ENCODE results near the gene FTSJ3.
A peak's percentile ranks its signal among the peaks of the same experiment; 100 is the strongest.
"Not testable (repeated sequence)": the region's sequence is repeated elsewhere in the genome, so short reads cannot be mapped to it uniquely, and the experiment has no call there.

The FTSJ3 gene

DNA sequence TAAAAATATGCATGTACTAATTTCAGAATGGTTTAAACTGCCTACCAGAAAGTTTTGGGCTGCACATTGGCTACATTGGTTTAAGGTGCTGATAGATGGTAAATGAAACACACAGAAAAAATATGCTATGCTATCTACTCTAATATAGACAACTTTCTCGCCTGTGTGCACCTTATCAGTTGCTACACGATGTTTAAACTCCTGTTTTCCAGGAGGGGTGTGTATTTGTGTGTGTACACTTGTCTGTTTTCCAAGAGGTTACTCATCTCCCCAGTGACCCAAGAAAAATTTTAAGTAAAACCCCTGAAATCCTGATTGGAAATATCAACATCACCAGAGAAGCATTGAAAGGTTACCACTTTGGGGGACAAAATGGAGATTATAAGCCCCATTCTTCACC lies 21.9 kb downstream of the FTSJ3 start:
- no peak for TF ChIP-seq POLR2A (IDR thresholded peaks at IDR 0.05; ENCODE audit: low read depth, low read length)
- FAIRE-seq (no peak), DNase-seq (ENCODE audit: insufficient read length, low spot score) (no peak)

DNA sequence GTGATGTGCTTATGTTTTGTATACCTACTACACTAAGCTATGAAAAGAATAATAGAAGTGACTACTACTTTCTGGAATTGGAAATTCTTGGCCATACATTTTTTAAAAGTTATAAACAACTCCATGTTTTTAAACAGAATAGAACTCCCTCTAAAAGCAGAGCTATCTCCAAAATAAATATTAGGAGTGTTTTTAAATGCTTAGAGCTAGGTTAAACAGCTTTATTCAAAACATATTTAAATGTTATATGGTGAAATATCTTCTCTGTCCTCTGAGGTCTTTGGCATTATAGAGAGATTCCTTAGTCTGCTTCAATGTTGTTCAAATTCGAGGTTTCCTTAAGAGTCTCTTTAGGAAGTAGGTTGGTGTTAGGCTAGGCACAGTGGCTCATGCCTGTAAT lies 23.1 kb downstream of the FTSJ3 start:
- no peak for TF ChIP-seq POLR2A (IDR thresholded peaks at IDR 0.05; ENCODE audit: low read depth, low read length)
- DNase-seq (ENCODE audit: insufficient read length, low spot score): no peak
- FAIRE-seq: no peak

DNA sequence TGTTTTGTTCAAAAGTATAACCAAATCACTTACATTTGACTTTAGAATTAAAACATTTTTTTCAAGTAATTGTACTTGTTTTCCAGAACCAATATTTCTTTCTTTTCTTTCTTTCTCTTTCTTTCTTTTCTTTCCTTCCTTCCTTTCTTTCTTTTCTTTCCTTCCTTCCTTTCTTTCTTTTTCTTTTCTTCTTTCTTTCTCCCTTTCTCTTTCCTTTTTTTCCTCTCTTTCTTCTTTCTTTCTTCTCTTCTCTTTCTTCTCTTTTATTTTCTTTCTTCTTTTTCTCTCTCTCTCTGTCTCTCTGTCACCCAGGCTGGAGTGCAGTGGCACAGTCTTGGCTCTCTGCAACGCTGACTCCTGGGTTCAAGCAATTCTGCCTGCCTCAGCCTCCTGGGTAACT lies 26.7 kb downstream of the FTSJ3 start:
- FAIRE-seq: no peak

DNA sequence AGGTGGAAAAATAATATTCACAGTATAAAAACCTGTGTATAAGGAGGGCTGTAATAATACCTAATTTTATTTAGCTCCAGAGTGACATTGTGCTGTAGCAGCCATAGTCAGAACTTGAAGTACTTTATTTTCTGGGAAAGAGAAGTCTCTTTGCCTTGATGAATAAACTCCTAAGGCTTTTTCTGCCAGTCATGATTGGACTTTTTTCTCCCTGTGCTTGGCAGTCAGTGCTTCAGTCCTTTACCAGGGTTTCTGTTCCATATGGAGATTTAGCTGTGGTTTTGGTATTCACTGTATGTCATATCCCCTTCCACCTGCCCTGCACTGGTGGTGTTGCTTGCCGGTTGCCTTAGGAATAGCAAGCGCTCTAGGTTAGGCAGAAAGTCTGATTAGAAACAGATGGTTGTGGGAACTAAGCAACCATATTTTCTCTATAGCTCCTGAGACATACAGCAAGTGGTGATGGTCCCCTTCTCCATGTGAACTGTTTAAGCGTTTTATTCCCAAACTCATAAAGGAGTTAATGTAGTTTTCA lies 28.8 kb downstream of the FTSJ3 start:
- DNase-seq (ENCODE audit: insufficient read length, low spot score): no peak
- FAIRE-seq: no peak
- TF ChIP-seq POLR2A (IDR thresholded peaks at IDR 0.05; ENCODE audit: low read depth, low read length): no peak

More for the DNA sequence above, 26.7 kb downstream of the FTSJ3 start:
- DNase-seq (ENCODE audit: insufficient read length, low spot score): no peak
- TF ChIP-seq POLR2A (IDR thresholded peaks at IDR 0.05; ENCODE audit: low read depth, low read length): no peak

DNA sequence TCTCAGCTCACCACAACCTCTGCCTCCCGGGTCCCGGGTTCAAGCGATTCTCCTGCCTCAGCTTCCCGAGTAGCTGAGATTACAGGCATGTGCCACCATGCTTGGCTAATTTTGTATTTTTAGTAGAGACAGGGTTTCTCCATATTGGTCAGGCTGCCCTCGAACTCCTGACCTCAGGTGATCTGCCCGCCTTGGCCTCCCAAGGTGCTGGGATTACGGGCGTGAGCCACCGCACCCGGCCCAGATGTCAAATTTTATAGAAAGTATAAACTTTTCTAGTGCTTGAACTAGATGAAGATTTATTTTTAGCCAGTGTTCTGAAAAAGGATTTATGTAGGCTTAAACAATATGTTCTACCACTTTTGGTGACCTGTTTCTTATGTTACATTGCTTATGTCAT lies 31.1 kb downstream of the FTSJ3 start:
- not testable (repeated sequence) for FAIRE-seq; DNase-seq (ENCODE audit: insufficient read length, low spot score)

DNA sequence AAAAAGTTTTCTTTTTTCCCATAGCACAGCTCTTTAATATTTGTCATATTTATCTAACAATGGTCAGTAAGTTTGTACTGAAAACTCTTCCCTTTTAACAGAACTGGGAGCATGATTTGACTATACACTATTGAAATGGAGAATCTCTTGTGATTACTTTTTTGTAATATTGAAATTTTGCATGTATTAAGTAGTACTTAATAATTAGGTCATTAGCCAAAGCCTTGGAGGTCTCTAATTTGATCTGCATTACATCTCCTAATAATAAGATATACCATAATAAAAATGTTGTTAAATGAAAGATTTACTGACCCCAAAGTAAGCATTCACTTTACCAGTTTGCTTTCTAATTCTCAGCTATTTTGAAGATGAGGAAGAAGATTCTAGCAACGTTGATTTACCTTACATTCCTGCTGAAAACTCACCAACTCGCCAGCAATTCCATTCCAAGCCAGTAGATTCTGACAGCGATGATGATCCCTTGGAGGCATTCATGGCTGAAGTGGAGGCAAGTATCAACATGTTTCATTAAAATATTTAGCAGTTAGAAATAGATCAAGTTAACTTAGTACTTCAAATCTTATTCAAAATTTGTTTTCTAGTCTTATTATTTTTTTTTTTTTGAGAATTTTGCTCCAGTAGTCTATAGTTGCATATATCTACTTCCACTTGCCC lies 35.3 kb downstream of the FTSJ3 start:
- FAIRE-seq (no peak), DNase-seq (ENCODE audit: insufficient read length, low spot score) (no peak)
- no peak for TF ChIP-seq POLR2A (IDR thresholded peaks at IDR 0.05; ENCODE audit: low read depth, low read length)

DNA sequence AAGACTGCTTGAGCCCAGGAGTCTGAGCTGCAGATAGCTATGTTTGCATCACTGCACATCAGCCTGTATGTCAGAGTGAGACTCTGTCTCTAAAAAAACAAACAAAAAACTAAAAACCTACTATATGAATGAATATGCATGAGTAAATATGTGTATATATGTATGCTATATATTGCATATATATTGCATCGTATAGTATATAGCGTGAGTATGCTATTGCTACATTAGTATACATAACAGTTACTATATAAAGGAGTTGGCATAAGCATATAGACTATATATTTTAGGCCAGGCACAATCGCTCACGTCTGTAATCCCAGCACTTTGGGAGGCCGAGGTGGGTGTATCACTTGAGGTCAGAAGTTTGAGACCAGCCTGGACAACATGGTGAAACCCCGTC lies 37.4 kb downstream of the FTSJ3 start:
- FAIRE-seq (no peak), DNase-seq (ENCODE audit: insufficient read length, low spot score) (no peak)
- no peak for TF ChIP-seq POLR2A (IDR thresholded peaks at IDR 0.05; ENCODE audit: low read depth, low read length)

DNA sequence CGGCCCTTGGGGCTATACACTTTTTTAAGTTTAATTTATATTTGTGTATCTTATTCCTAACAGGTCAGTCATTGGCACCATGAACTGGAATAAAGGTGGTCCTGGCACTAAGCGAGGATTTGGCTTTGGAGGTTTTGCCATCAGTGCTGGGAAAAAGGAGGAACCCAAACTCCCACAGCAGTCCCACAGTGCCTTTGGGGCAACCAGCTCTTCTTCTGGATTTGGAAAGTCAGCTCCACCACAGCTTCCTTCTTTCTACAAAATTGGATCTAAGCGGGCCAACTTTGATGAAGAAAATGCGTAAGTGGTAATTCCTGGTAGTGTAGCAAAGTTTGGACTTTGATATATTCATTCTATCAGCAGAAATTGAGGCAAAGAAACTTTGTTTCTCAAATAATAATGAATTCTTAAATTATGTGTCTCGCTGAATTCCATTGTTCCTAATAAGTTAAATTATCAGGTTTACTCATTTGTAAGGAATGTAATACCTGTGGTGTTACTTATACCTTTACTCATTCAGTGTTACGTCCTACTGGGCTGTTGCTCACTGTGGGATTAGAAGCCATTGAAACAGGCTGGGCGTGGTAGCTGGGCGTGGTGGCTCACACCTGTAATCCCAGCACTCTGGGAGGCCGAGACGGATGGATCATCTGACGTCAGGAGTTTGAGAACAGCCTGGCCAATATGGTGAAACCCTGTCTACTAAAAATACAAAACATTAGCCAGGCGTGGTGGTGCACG lies 40.3 kb downstream of the FTSJ3 start:
- no peak for DNase-seq (ENCODE audit: insufficient read length, low spot score)
- no peak for FAIRE-seq
- TF ChIP-seq POLR2A (IDR thresholded peaks at IDR 0.05; ENCODE audit: low read depth, low read length): no peak

DNA sequence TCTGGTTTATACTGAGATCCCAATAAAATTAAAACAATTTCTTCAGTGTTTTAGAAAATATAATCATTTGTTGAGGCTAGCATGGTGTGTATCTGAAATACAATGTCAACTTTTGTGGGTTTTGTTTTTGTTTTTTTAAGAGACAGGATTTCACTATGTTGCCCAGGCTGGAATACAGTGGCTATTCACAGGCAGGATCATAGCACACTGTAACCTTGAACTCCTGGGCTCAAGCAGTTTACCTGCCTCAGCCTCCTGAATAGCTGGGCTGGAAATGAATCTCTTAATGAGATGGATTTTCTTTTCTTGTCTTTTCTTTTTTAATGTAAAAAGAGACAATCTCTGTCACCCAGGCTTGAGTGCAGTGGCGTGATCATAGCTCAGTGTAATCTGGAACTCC lies 41.3 kb downstream of the FTSJ3 start:
- DNase-seq (ENCODE audit: insufficient read length, low spot score): no peak
- no peak for TF ChIP-seq POLR2A (IDR thresholded peaks at IDR 0.05; ENCODE audit: low read depth, low read length)
- FAIRE-seq: no peak

DNA sequence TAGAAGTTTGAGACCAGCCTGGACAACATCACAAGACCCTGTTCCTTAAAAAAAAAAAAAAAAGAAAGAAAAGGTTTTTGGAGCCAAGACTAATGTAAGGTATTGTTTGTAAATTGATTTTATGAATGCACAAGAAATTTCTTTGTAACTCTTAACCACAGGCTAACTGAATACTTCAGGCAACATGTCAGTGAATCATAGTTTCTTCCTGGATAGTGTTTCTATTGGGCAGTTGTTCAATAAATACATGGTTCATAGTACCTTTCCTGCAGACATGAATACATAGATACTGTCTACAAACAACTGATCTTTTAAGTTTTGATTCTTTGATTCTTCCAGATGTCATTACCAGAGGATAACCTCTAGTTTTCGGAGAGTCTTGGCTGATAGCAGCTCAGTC lies 41.9 kb downstream of the FTSJ3 start:
- peak; percentile 46 for DNase-seq (ENCODE audit: insufficient read length, low spot score)
- peak; percentile 79 for FAIRE-seq
- TF ChIP-seq POLR2A (IDR thresholded peaks at IDR 0.05; ENCODE audit: low read depth, low read length): no peak

DNA sequence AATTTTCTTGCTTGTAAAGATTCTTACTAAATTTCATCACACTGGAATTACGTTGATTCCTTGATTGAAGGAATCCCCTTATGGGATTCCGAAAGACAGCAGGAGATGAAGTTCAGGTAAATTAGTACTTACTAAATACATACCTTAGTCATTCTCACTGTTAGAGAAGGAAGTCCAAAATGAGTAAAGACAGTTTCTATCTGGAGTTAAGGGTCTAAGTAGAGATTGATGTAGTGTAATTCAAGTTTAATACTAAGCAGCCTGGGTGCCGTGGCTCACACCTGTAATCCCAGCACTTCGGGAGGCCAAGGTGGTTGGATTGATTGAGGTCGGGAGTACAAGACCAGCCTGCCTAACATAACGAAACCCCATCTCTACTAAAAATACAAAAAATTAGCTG lies 43.9 kb downstream of the FTSJ3 start:
- no peak for TF ChIP-seq POLR2A (IDR thresholded peaks at IDR 0.05; ENCODE audit: low read depth, low read length)
- DNase-seq (ENCODE audit: insufficient read length, low spot score) (no peak), FAIRE-seq (no peak)

DNA sequence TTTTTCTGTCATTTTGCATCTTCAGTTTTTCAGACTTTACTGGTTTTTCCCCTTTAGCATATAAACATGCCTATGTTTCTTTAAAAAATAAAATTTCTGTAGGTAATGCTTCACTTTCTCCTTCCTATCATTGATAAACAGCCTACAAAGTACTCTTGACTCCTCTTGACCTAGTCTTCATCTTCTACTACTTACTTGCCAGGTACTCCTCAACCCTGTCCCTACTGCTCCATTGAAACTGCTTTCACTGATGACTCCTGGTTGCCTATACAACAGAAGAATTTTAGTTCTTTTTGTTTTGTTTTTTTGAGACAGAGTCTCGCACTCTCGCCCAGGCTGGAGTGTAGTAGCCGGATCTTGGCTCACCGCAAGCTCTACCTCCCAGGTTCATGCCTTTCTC lies 46.5 kb downstream of the FTSJ3 start:
- FAIRE-seq: no peak

DNA sequence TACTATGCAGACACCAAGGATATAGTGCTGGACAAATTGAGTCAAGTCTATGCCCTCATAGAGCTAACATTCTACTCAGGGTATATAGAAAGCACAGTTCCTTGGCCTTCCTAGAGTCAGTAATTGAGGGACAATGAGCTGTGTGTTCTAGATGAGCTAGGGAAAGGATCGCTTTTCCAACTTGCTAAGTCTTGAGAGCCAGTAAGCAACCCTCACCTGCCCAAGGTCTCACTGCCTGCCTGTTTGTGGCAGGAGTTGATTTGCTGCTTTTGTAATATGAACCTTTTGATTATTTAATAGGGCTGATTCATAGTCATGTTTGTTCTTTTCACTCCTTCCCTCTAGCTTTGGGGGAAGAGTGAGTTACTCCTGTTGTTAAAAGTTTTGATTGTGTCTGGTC lies 47.0 kb downstream of the FTSJ3 start:
- TF ChIP-seq POLR2A (IDR thresholded peaks at IDR 0.05; ENCODE audit: low read depth, low read length): no peak
- DNase-seq (ENCODE audit: insufficient read length, low spot score) (no peak), FAIRE-seq (no peak)

More for the DNA sequence above, 46.5 kb downstream of the FTSJ3 start:
- TF ChIP-seq POLR2A (IDR thresholded peaks at IDR 0.05; ENCODE audit: low read depth, low read length): no peak
- no peak for DNase-seq (ENCODE audit: insufficient read length, low spot score)

DNA sequence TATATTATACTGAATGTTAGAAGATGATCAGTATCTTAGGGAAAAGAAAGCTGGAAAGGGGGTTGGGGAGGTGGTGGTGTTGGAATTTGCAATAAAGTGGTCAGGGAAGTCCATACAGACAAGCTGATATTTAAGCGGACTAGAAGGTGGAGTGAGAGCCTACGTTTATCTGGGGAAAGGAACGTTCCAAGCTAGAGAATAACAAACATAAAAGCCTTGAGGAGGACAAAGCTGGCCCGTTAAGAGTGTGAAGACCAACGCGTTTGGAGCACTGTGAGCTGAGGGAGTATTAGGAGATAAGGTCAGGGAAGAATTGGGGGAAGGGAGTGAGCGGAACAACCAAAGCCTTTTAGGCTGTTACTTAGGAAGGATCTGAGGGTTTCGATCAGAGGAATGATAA lies 52.0 kb downstream of the FTSJ3 start:
- TF ChIP-seq POLR2A (IDR thresholded peaks at IDR 0.05; ENCODE audit: low read depth, low read length): no peak
- no peak for DNase-seq (ENCODE audit: insufficient read length, low spot score)
- no peak for FAIRE-seq

DNA sequence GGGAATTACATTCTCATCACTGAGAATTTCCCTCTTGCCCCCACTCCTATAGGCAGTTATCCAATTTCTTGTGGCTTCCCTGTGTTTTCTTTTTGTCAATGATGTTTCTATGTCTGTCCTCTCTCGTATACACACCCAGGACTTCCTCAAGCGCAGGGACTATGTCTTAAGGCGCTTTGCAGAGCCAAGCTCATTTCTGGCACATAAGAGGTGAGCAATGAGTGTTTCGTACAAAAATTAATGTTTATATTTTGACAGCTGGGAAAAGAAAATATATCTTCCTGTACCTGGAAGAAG lies 52.5 kb downstream of the FTSJ3 start:
- DNase-seq (ENCODE audit: insufficient read length, low spot score) (no peak), FAIRE-seq (no peak)
- no peak for TF ChIP-seq POLR2A (IDR thresholded peaks at IDR 0.05; ENCODE audit: low read depth, low read length)
